T-cell (primary cell): ENCODE measurements around the gene NEK10. TPM values are rescaled to one million over a fixed set of nuclear protein-coding genes. Genes with fewer than 3 reads are reported as not detected.

ENCODE experiments used
- ATAC-seq, 4 experiments: fragments of 200-7000 bp in 3 of 4; fragments of 150-1000 bp in 1 of 4; cut with Tn5 transposase; replicated peaks in 1 of 4; 1 replicate in 3 of 4; 2 replicates in 1 of 4; pipeline ENCODE4 v1.10.0; 2021; ENCODE audit warnings: moderate library complexity in 3 of 4, mild to moderate bottlenecking in 2 of 4, moderate number of reproducible peaks in 1 of 4
- CTCF ChIA-PET, 2 donors: fragments of 300-600 bp; sonication (Branson Sonifier 250); formaldehyde crosslinking; loops; one replicate each; lab custom pipeline; 2022; ENCODE audit warnings: antibody characterized with exemption in 2 of 2; lab: Charles Lee
- POLR2A ChIA-PET, 2 donors: fragments of 300-600 bp; sonication (Branson Sonifier 250); formaldehyde crosslinking; loops; one replicate each; lab custom pipeline; 2022; ENCODE audit warnings: antibody characterized with exemption in 2 of 2; lab: Charles Lee
- DNase-seq, 35 experiments: peaks; one replicate each; pipeline versions ENCODE4 v3.0.0 to v3.0.0-alpha.2; 2013 to 2023
- H3K27ac ChIP-seq: one replicate; pipeline ENCODE4 v1.5.1; 2013; ENCODE audit warnings: low read length
- H3K27me3 ChIP-seq, 2 experiments: replicated peaks in 1 of 2; 1 replicate in 1 of 2; 2 replicates in 1 of 2; pipeline versions ENCODE4 v1.6.1 to v1.7.0; 2013; ENCODE audit warnings: low read length in 1 of 2, mixed read lengths in 1 of 2; ENCODE audit not compliant: control insufficient read depth in 2 of 2, insufficient read depth in 2 of 2; ENCODE audit errors: extremely low read depth in 1 of 2
- H3K36me3 ChIP-seq, 2 donors: 1 replicate in 1 of 2; 2 replicates in 1 of 2; pipeline versions ENCODE4 v1.6.1 to v1.7.0; 2013; ENCODE audit warnings: low read length in 1 of 2; ENCODE audit not compliant: control insufficient read depth in 2 of 2, insufficient read depth in 1 of 2; ENCODE audit errors: extremely low read depth in 1 of 2
- H3K4me1 ChIP-seq, 2 experiments: 1 replicate in 1 of 2; 2 replicates in 1 of 2; pipeline versions ENCODE4 v1.6.1 to v1.7.0; 2013; ENCODE audit warnings: low read length in 2 of 2, mixed read lengths in 1 of 2; ENCODE audit not compliant: insufficient read depth in 2 of 2, control insufficient read depth in 1 of 2; ENCODE audit errors: extremely low read depth in 1 of 2
- H3K4me3 ChIP-seq, 2 donors: 1 replicate in 1 of 2; 2 replicates in 1 of 2; pipeline versions ENCODE4 v1.5.1 to v1.7.0; 2013; ENCODE audit warnings: mild to moderate bottlenecking in 2 of 2, low read length in 1 of 2, moderate library complexity in 1 of 2; ENCODE audit not compliant: control insufficient read depth in 1 of 2; ENCODE audit errors: extremely low read depth in 1 of 2
- H3K9me3 ChIP-seq: 2 replicates; pipeline ENCODE4 v1.7.0; 2013
- H3K27ac Mint-ChIP-seq, 2 donors: one replicate each; pipeline ENCODE4 v1.8.0; 2020 to 2021; ENCODE audit warnings: mild to moderate bottlenecking in 2 of 2, mixed read lengths in 2 of 2
- H3K27me3 Mint-ChIP-seq, 2 donors: one replicate each; pipeline ENCODE4 v1.8.0; 2021 to 2022; ENCODE audit warnings: mixed read lengths in 2 of 2
- H3K36me3 Mint-ChIP-seq: one replicate; pipeline ENCODE4 v1.8.0; 2021; ENCODE audit warnings: mixed read lengths
- H3K4me1 Mint-ChIP-seq, 3 donors: one replicate each; pipeline ENCODE4 v1.8.0; 2020 to 2022; ENCODE audit warnings: mixed read lengths in 3 of 3, mild to moderate bottlenecking in 1 of 3
- H3K4me3 Mint-ChIP-seq, 3 donors: one replicate each; pipeline ENCODE4 v1.8.0; 2020 to 2022; ENCODE audit warnings: mild to moderate bottlenecking in 3 of 3, mixed read lengths in 3 of 3, moderate library complexity in 3 of 3
- H3K9me3 Mint-ChIP-seq, 3 donors: one replicate each; pipeline ENCODE4 v1.8.0; 2020 to 2022; ENCODE audit warnings: mixed read lengths in 3 of 3
- WGBS: methylation state at CpG from one replicate; pipeline ENCODE4 v1.1.5; 2013; ENCODE audit warnings: missing lambda C conversion rate; ENCODE audit not compliant: insufficient coverage; 5-methylcytosine and 5-hydroxymethylcytosine counted together
- total RNA-seq, 35 experiments: library from RNA in 6 of 35; stranded (reverse) in 6 of 35; fragments of 120-200 nt in 1 of 35; gene quantifications; one replicate each; pipeline versions ENCODE4 v1.2.1 to v1.2.4 and lab custom pipeline; 2013 to 2026

The NEK10 gene
- total RNA-seq, 5 donors from 2014 or later (not counting 1 experiment from before 2014, with no cell fraction given): 0.73 to 2.2 (median 1.2) TPM

GRCh38 chr3:27345493-27345892 is 23.7 kb downstream of the NEK10 start:
- Mint-ChIP-seq H3K9me3 (no peaks in the 10 kb centered on the region), H3K4me1 (peaks cover 10 to 16% (median 11%) of the 10 kb centered on the region in 3 donors), H3K27me3 (no peaks in the 10 kb centered on the region), H3K36me3 (peaks cover 11% of the 10 kb centered on the region), H3K4me3 (no peak overlapping the region), H3K27ac (no peak overlapping the region)
- ATAC-seq (peak in 3 of 4 experiments; percentile 44 to 65 (median 53)), DNase-seq (peak in 16 of 35 experiments; percentile 0 to 36 (median 4))
- no peaks in the 10 kb centered on the region for H3K9me3 ChIP-seq
- no peaks in the 10 kb centered on the region for H3K27me3 ChIP-seq
- no peak overlapping the region for H3K27ac ChIP-seq
- ChIA-PET POLR2A (interaction anchor here in 1 of 2 donors (0.6 kb wide), 1 partner anchor 285 kb away, joined by 3 read pairs; no protein-coding TSS in a partner anchor), CTCF (interaction anchor here (0.6 to 1.0 kb wide), 2 partner anchors 139 to 965 kb away, joined by 3 to 5 read pairs; partner anchors contain the start of gene SLC4A7 (in 1 of the 2))
- 19% methylated on average over 4 of the region's 5 CpGs for WGBS
- H3K36me3 ChIP-seq: no peaks in the 10 kb centered on the region
- H3K4me3 ChIP-seq: no peak overlapping the region
- peaks cover 0 to 2% of the 10 kb centered on the region in 2 experiments for H3K4me1 ChIP-seq

- H3K27ac Mint-ChIP-seq: no peak overlapping the region
- H3K9me3 ChIP-seq: no peaks in the 10 kb centered on the region
- CTCF ChIA-PET: interaction anchor here in 1 of 2 donors (1.0 kb wide), 1 partner anchor 139 kb away, joined by 3 read pairs; the partner anchor contains the start of gene SLC4A7
These were observed 24.1 kb downstream of the NEK10 start for GRCh38 chr3:27345045-27345444.

DNA sequence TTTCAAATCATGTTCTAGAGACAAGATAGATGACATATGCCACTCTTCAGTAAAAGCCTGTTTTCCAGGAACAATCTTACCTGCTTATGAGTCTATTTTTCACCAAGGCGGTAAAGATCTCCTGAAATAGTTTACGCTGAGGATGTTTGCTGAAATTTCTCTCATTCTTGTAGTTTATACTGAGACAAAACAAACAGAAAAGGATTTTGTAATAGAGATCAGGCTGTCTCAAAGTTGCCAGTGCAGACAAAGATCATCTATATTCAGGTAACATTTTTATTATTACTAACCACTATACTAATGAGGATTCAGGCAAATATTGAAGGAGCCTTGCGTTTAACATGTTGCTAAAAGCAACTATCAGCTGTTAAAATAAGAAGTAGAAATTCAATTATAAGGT is 25.0 kb downstream of the NEK10 start:
- Mint-ChIP-seq H3K27me3 (no peaks in the 10 kb centered on the region), H3K9me3 (no peaks in the 10 kb centered on the region), H3K27ac (no peak overlapping the region), H3K36me3 (peaks cover 11% of the 10 kb centered on the region), H3K4me3 (no peak overlapping the region), H3K4me1 (peaks cover 6 to 9% (median 9%) of the 10 kb centered on the region in 3 donors)
- ATAC-seq (no peak), DNase-seq (no peak)
- peaks cover 0 to 2% of the 10 kb centered on the region in 2 experiments for H3K4me1 ChIP-seq
- CTCF ChIA-PET: interaction anchor here (0.5 to 1.0 kb wide), 2 partner anchors 18 to 312 kb away, joined by 3 to 5 read pairs; no protein-coding TSS in a partner anchor
- H3K36me3 ChIP-seq: no peaks in the 10 kb centered on the region
- no peaks in the 10 kb centered on the region for H3K27me3 ChIP-seq
- no peak overlapping the region for H3K27ac ChIP-seq
- no peaks in the 10 kb centered on the region for H3K9me3 ChIP-seq
- no CpG with 5 or more reads among the region's 3 CpGs for WGBS
- POLR2A ChIA-PET: no interaction called here
- H3K4me3 ChIP-seq: no peak overlapping the region

More at GRCh38 chr3:27345045-27345444, 24.1 kb downstream of the NEK10 start:
- H3K36me3 ChIP-seq: no peaks in the 10 kb centered on the region
- no CpG with 5 or more reads among the region's 2 CpGs for WGBS
- H3K27me3 ChIP-seq: no peaks in the 10 kb centered on the region
- peaks cover 0 to 2% of the 10 kb centered on the region in 2 experiments for H3K4me1 ChIP-seq
- ATAC-seq: no peak
- H3K9me3 Mint-ChIP-seq: no peaks in the 10 kb centered on the region
- peaks cover 12 to 16% (median 13%) of the 10 kb centered on the region in 3 donors for H3K4me1 Mint-ChIP-seq
- no peak overlapping the region for H3K27ac ChIP-seq
- DNase-seq: no peak
- H3K4me3 ChIP-seq: no peak overlapping the region
- H3K36me3 Mint-ChIP-seq: peaks cover 11% of the 10 kb centered on the region
- POLR2A ChIA-PET: no interaction called here
- no peak overlapping the region for H3K4me3 Mint-ChIP-seq
- H3K27me3 Mint-ChIP-seq: no peaks in the 10 kb centered on the region

- H3K27ac Mint-ChIP-seq: no peak overlapping the region
- 80% methylated on average over 1 of the region's 1 CpG for WGBS
- CTCF ChIA-PET: no interaction called here
These were observed 26.9 kb downstream of the NEK10 start for GRCh38 chr3:27342267-27342666.

GRCh38 chr3:27340534-27340933 is 28.6 kb downstream of the NEK10 start:
- peaks cover 10% of the 10 kb centered on the region for H3K36me3 Mint-ChIP-seq
- no peak overlapping the region for H3K4me3 Mint-ChIP-seq
- peaks cover 3 to 9% (median 7%) of the 10 kb centered on the region in 3 donors for H3K4me1 Mint-ChIP-seq
- Histone ChIP-seq H3K4me1 (no peaks in the 10 kb centered on the region), H3K4me3 (no peak overlapping the region), H3K27me3 (no peaks in the 10 kb centered on the region), H3K9me3 (no peaks in the 10 kb centered on the region), H3K27ac (no peak overlapping the region), H3K36me3 (no peaks in the 10 kb centered on the region)
- ChIA-PET POLR2A (no interaction called here), CTCF (no interaction called here)
- DNase-seq: no peak
- H3K27ac Mint-ChIP-seq: no peak overlapping the region
- peak in 3 of 4 experiments; percentile 38 to 67 (median 50) for ATAC-seq
- H3K9me3 Mint-ChIP-seq: no peaks in the 10 kb centered on the region
- no peaks in the 10 kb centered on the region for H3K27me3 Mint-ChIP-seq
- no CpG with 5 or more reads among the region's 1 CpG for WGBS

More at GRCh38 chr3:27342267-27342666, 26.9 kb downstream of the NEK10 start:
- peaks cover 0 to 2% of the 10 kb centered on the region in 2 experiments for H3K4me1 ChIP-seq
- no peaks in the 10 kb centered on the region for H3K27me3 ChIP-seq
- DNase-seq: no peak
- Mint-ChIP-seq H3K9me3 (no peaks in the 10 kb centered on the region), H3K4me1 (peaks cover 4 to 9% (median 7%) of the 10 kb centered on the region in 3 donors), H3K36me3 (peaks cover 11% of the 10 kb centered on the region), H3K4me3 (no peak overlapping the region), H3K27me3 (no peaks in the 10 kb centered on the region)
- ATAC-seq: no peak
- H3K4me3 ChIP-seq: no peak overlapping the region
- no peak overlapping the region for H3K27ac ChIP-seq
- no peaks in the 10 kb centered on the region for H3K9me3 ChIP-seq
- POLR2A ChIA-PET: no interaction called here
- H3K36me3 ChIP-seq: no peaks in the 10 kb centered on the region

GRCh38 chr3:27335571-27335970 is 33.6 kb downstream of the NEK10 start:
- WGBS: no CpG with 5 or more reads among the region's 1 CpG
- no peak for DNase-seq
- no peaks in the 10 kb centered on the region for H3K36me3 ChIP-seq
- Mint-ChIP-seq H3K27ac (no peak overlapping the region), H3K27me3 (no peaks in the 10 kb centered on the region), H3K36me3 (peaks cover 6% of the 10 kb centered on the region), H3K9me3 (no peaks in the 10 kb centered on the region), H3K4me3 (no peak overlapping the region), H3K4me1 (peaks cover 0 to 6% (median 4%) of the 10 kb centered on the region in 3 donors)
- peaks cover 0 to 12% of the 10 kb centered on the region in 2 experiments for H3K27me3 ChIP-seq
- POLR2A ChIA-PET: no interaction called here
- no peak for ATAC-seq
- CTCF ChIA-PET: no interaction called here
- no peaks in the 10 kb centered on the region for H3K4me1 ChIP-seq
- H3K4me3 ChIP-seq: no peak overlapping the region
- H3K9me3 ChIP-seq: no peaks in the 10 kb centered on the region
- H3K27ac ChIP-seq: no peak overlapping the region
